Fibroblast of gingiva (primary cell): Measurements from ENCODE around the gene CLCA2.
"Not testable (repeated sequence)": the region's sequence is repeated elsewhere in the genome, so short reads cannot be mapped to it uniquely, and the experiment has no call there.

Source experiments
- DNase-seq: peaks from one replicate; pipeline ENCODE4 v3.0.0-alpha.2; 2011; ENCODE audit warnings: low read depth

Gene CLCA2

GRCh38 chr1:86472152-86472551, 48.2 kb downstream of the CLCA2 start:
- DNase-seq, result no peak

- DNase-seq, result no peak
Observed at GRCh38 chr1:86472767-86473166, 48.8 kb downstream of the CLCA2 start.

GRCh38 chr1:86477256-86477655, 53.3 kb downstream of the CLCA2 start:
- no peak for DNase-seq

GRCh38 chr1:86477682-86478081, 53.7 kb downstream of the CLCA2 start:
- no peak for DNase-seq

GRCh38 chr1:86478416-86479156, 54.6 kb downstream of the CLCA2 start:
- no peak for DNase-seq

- DNase-seq, result no peak
Observed at GRCh38 chr1:86481966-86482365, 58.0 kb downstream of the CLCA2 start.

GRCh38 chr1:86487131-86487810, 63.3 kb downstream of the CLCA2 start:
- DNase-seq, result peak; percentile 95

- no peak for DNase-seq
Observed at GRCh38 chr1:86487811-86488141, 63.8 kb downstream of the CLCA2 start.

- no peak for DNase-seq
Observed at GRCh38 chr1:86489242-86489878, 65.4 kb downstream of the CLCA2 start.

- DNase-seq, result no peak
Observed at GRCh38 chr1:86491171-86491950, 67.4 kb downstream of the CLCA2 start.

- no peak for DNase-seq
Observed at GRCh38 chr1:86498281-86498680, 74.3 kb downstream of the CLCA2 start.

- no peak for DNase-seq
Observed at GRCh38 chr1:86499987-86500593, 76.1 kb downstream of the CLCA2 start.

- no peak for DNase-seq
Observed at GRCh38 chr1:86500714-86501113, 76.7 kb downstream of the CLCA2 start.

- DNase-seq, result not testable (repeated sequence)
Observed at GRCh38 chr1:86502125-86502646, 78.2 kb downstream of the CLCA2 start.

GRCh38 chr1:86502721-86503405, 78.9 kb downstream of the CLCA2 start:
- no peak for DNase-seq

- DNase-seq, result no peak
Observed at GRCh38 chr1:86503406-86504136, 79.6 kb downstream of the CLCA2 start.

- DNase-seq, result no peak
Observed at GRCh38 chr1:86504137-86504479, 80.1 kb downstream of the CLCA2 start.

- DNase-seq, result no peak
Observed at GRCh38 chr1:86504895-86505563, 81.1 kb downstream of the CLCA2 start.

GRCh38 chr1:86505564-86505902, 81.6 kb downstream of the CLCA2 start:
- peak; percentile 20 for DNase-seq
